Right lobe of liver (tissue), 4 donors: ENCODE results near the gene PRR36.

Experiments used
- POLR2A ChIP-seq: fragments of 450-650 bp; IDR thresholded peaks from one replicate; pipeline ENCODE4 v1.6.1; 2017; ENCODE audit warnings: antibody characterized with exemption, mild to moderate bottlenecking
- TF ChIP-seq, protein P1 (sequence below), 4 donors: fragments of 200-600 bp in 3 of 4; fragments of 450-650 bp in 1 of 4; IDR thresholded peaks; one replicate each; pipeline versions ENCODE4 v1.5.1 to v1.8.0; 2016 to 2022; ENCODE audit warnings: antibody characterized with exemption in 4 of 4, mild to moderate bottlenecking in 2 of 4
- donor health status: DM: no; HTN: no; CAD: no.
- donor health status: DM: no; HTN: no; CAD: no.
- donor health status: DM: no; HTN: yes; CAD: no.

DNA sequence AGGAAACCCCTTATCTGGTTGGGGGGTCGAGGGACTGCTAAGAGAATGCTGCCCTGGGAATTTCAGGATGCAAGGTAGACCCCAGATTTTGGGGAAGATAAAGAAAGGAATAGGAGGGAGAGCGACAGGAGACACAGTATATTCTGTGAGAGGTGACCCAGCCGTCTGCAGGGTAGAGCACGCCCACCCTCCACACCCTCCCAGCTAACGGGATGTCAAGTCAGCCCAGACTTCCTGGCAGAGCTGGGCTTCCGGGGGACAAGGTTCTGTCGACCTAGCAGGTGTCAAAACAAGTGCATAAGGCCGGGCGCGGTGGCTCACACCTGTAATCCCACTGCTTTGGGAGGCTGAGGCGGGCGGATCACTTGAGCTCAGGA lies 695 bp upstream of the PRR36 start:
- TF ChIP-seq, protein P1, sequence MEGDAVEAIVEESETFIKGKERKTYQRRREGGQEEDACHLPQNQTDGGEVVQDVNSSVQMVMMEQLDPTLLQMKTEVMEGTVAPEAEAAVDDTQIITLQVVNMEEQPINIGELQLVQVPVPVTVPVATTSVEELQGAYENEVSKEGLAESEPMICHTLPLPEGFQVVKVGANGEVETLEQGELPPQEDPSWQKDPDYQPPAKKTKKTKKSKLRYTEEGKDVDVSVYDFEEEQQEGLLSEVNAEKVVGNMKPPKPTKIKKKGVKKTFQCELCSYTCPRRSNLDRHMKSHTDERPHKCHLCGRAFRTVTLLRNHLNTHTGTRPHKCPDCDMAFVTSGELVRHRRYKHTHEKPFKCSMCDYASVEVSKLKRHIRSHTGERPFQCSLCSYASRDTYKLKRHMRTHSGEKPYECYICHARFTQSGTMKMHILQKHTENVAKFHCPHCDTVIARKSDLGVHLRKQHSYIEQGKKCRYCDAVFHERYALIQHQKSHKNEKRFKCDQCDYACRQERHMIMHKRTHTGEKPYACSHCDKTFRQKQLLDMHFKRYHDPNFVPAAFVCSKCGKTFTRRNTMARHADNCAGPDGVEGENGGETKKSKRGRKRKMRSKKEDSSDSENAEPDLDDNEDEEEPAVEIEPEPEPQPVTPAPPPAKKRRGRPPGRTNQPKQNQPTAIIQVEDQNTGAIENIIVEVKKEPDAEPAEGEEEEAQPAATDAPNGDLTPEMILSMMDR (IDR thresholded peaks at IDR 0.05) = no peak
- TF ChIP-seq POLR2A = no peak
